ENCODE measurements around the gene CEP85. TPM values are rescaled to one million over a fixed set of nuclear protein-coding genes. Genes with fewer than 3 reads are reported as not detected.

CEP85 gene
- total and polyA plus RNA-seq, 10 of the 15 experiments (the other 5 are each of a cell fraction or from before 2014, with no cell fraction given), result 8.4 to 26.8 (median 21.5) TPM

GRCh38 chr1:26277261-26277661 lies 43.3 kb downstream of the CEP85 start:
- H3K9ac ChIP-seq (ENCODE audit: control insufficient read depth, insufficient read depth, low read length), result no peak overlapping the region
- intact Hi-C loops (cut with micrococcal nuclease; ENCODE audit: unreplicated experiment), result no loop called here
- no peak overlapping the region for H2AFZ ChIP-seq (ENCODE audit: control insufficient read depth, low read depth, low read length)
- H3K36me3 ChIP-seq (ENCODE audit: control insufficient read depth in 2 of 2, insufficient read depth in 2 of 2, low read length in 1 of 2), result peaks cover 14 to 17% of the 10 kb centered on the region in 2 experiments
- RAD21 ChIA-PET (ENCODE audit: unreplicated experiment), result interaction anchor here (1.3 to 8.9 kb wide), 5 partner anchors 12 to 140 kb away, joined by 5 to 113 read pairs (median 7); partner anchors contain the start of gene CD52
- SMC1A ChIA-PET (ENCODE audit: uncharacterized antibody, unreplicated experiment), result interaction anchor here (0.9 to 9.1 kb wide), 7 partner anchors 8 to 140 kb away, joined by 3 to 119 read pairs (median 6); partner anchors contain the start of genes CD52 and CEP85
- DNase-seq (ENCODE audit: low read depth, low spot score) (no peak), FAIRE-seq (no peak), ATAC-seq (no peak)
- peaks cover 42% of the 10 kb centered on the region for H3K4me1 ChIP-seq (ENCODE audit: control insufficient read depth, insufficient read depth, low read length)
- H3K27ac ChIP-seq (ENCODE audit: control insufficient read depth, insufficient read depth), result no peak overlapping the region
- no peaks in the 10 kb centered on the region for H3K27me3 ChIP-seq (replicated peaks in 1 of 2; ENCODE audit: control insufficient read depth in 2 of 2, insufficient read depth in 2 of 2, low read length in 1 of 2)
- in situ Hi-C loops (cut with MboI), result no loop called here
- 97% methylated on average over 3 of the region's 3 CpGs for WGBS (ENCODE audit: insufficient coverage, insufficient replicate concordance, low lambda C conversion rate, missing lambda C conversion rate)
- H3K9me3 ChIP-seq (replicated peaks; ENCODE audit: control insufficient read depth, insufficient read depth, low read length), result no peaks in the 10 kb centered on the region
- H3K4me2 ChIP-seq (ENCODE audit: control insufficient read depth, insufficient read depth), result no peak overlapping the region
- H4K20me1 ChIP-seq (ENCODE audit: control insufficient read depth, insufficient read depth), result no peaks in the 10 kb centered on the region
- TF ChIP-seq LARP7 (IDR thresholded peaks at IDR 0.05) (no peak), ESRRA (IDR thresholded peaks at IDR 0.05; ENCODE audit: low read length) (no peak), FOXM1 (IDR thresholded peaks at IDR 0.05; ENCODE audit: low read depth, low read length) (no peak), STAT3 (IDR thresholded peaks at IDR 0.05; ENCODE audit: low read depth, low read length) (no peak), CEBPB (IDR thresholded peaks at IDR 0.05; ENCODE audit: borderline replicate concordance in 1 of 2, low read depth in 2 of 2, low read length in 2 of 2) (no peak), ZNF207 (IDR thresholded peaks at IDR 0.05; ENCODE audit: borderline replicate concordance) (no peak)
- CTCF ChIA-PET, result interaction anchor here (0.6 to 18.0 kb wide), 12 partner anchors 10 to 139 kb away, joined by 3 to 879 read pairs (median 6); partner anchors contain the start of genes CD52, CEP85 and ZNF593
- no TSS peak for BruUV-seq (replicated peaks)
- H3K79me2 ChIP-seq (ENCODE audit: control insufficient read depth, insufficient read depth, low read length), result peaks cover 26% of the 10 kb centered on the region
- POLR2A ChIA-PET, result interaction anchor here (0.5 to 3.5 kb wide), 3 partner anchors 11 to 1115 kb away, joined by 5 to 31 read pairs (median 6); partner anchors contain the start of genes CD52 and GPR3
- no peak overlapping the region for H3K4me3 ChIP-seq

DNA sequence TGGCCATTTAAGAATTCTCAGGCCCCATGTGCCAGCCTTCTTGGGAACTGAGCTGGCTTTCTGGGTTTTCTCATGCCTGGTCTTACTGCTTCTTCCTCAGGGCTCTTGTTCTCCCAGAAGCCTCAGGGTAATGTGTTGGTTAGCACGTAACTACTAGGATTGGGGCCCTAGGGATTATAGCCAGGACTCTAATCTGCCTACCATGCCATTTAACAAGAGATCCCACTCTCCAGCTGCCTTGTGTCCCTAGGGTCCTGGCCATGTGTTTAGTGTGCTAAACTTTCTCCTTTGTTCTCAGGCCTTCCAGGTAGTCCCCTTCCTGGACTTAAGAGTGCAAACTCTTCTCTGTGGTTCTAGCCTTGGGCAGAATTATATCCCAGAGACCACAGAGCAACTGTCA lies 43.7 kb downstream of the CEP85 start:
- Histone ChIP-seq H3K4me3 (no peak overlapping the region), H4K20me1 (ENCODE audit: control insufficient read depth, insufficient read depth) (no peaks in the 10 kb centered on the region), H2AFZ (ENCODE audit: control insufficient read depth, low read depth, low read length) (no peak overlapping the region), H3K36me3 (ENCODE audit: control insufficient read depth in 2 of 2, insufficient read depth in 2 of 2, low read length in 1 of 2) (peaks cover 14 to 18% of the 10 kb centered on the region in 2 experiments), H3K27me3 (replicated peaks in 1 of 2; ENCODE audit: control insufficient read depth in 2 of 2, insufficient read depth in 2 of 2, low read length in 1 of 2) (no peaks in the 10 kb centered on the region), H3K9me3 (replicated peaks; ENCODE audit: control insufficient read depth, insufficient read depth, low read length) (no peaks in the 10 kb centered on the region), H3K27ac (ENCODE audit: control insufficient read depth, insufficient read depth) (0 out of 2 replicates have a peak overlapping the region, but pooled peaks have one; percentile 13), H3K79me2 (ENCODE audit: control insufficient read depth, insufficient read depth, low read length) (peaks cover 26% of the 10 kb centered on the region), H3K4me2 (ENCODE audit: control insufficient read depth, insufficient read depth) (no peak overlapping the region), H3K9ac (ENCODE audit: control insufficient read depth, insufficient read depth, low read length) (no peak overlapping the region), H3K4me1 (ENCODE audit: control insufficient read depth, insufficient read depth, low read length) (peaks cover 42% of the 10 kb centered on the region)
- SMC1A ChIA-PET (ENCODE audit: uncharacterized antibody, unreplicated experiment), result interaction anchor here (0.9 to 9.1 kb wide), 8 partner anchors 7 to 139 kb away, joined by 3 to 119 read pairs (median 5); partner anchors contain the start of genes CD52, CEP85 and ZNF593OS
- CTCF ChIA-PET, result interaction anchor here (0.8 to 18.0 kb wide), 8 partner anchors 10 to 139 kb away, joined by 3 to 879 read pairs (median 38); partner anchors contain the start of genes CD52 and CEP85
- no peak for TF ChIP-seq RELB (IDR thresholded peaks at IDR 0.05; ENCODE audit: low read depth)
- no peak for TF ChIP-seq CHD1 (IDR thresholded peaks at IDR 0.05; ENCODE audit: low read depth, low read length)
- no peak for ATAC-seq
- in situ Hi-C loops (cut with MboI) (no loop called here), intact Hi-C loops (cut with micrococcal nuclease; ENCODE audit: unreplicated experiment) (no loop called here)
- RAD21 ChIA-PET (ENCODE audit: unreplicated experiment), result interaction anchor here (1.3 to 8.9 kb wide), 4 partner anchors 11 to 139 kb away, joined by 6 to 113 read pairs (median 8); partner anchors contain the start of gene CD52
- BruUV-seq (replicated peaks), result no TSS peak
- FAIRE-seq, result no peak
- no peak for DNase-seq (ENCODE audit: low read depth, low spot score)
- 95% methylated on average over 1 of the region's 1 CpG for WGBS (ENCODE audit: insufficient coverage, insufficient replicate concordance, low lambda C conversion rate, missing lambda C conversion rate)
- POLR2A ChIA-PET, result interaction anchor here (0.5 to 3.5 kb wide), 2 partner anchors 42 to 1114 kb away, joined by 5 to 31 read pairs; partner anchors contain the start of genes CD52 and GPR3
